DLD1 (cell line): ENCODE results near the gene PSME3IP1.

Source experiments
- in situ Hi-C: cut with HindIII; loops from 2 replicates; pipeline ENCODE4 v1.10.0; 2017; ENCODE audit warnings: low sequenced_read_pairs

Gene PSME3IP1

DNA sequence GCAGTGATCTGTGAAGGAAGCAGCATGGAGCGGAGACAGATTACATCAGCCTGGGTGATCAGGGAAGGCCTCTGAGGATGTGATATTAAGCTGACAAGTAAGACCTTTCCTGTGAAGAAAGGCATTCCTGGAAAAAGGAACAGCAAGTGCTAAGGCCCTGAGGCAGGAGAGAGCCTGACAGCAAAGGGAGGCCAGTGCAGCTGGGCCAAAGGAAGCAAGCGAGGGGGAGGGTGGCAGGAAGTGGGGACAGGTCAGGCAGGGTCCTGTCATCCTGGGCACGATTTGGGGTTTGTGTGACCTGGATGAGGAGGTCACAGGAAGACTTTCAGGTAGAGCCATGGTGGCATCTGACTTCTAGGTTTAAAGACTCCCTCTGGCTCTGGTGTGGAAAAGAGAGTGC, 81.1 kb downstream of the PSME3IP1 start:
- in situ Hi-C loops, result no loop called here

DNA sequence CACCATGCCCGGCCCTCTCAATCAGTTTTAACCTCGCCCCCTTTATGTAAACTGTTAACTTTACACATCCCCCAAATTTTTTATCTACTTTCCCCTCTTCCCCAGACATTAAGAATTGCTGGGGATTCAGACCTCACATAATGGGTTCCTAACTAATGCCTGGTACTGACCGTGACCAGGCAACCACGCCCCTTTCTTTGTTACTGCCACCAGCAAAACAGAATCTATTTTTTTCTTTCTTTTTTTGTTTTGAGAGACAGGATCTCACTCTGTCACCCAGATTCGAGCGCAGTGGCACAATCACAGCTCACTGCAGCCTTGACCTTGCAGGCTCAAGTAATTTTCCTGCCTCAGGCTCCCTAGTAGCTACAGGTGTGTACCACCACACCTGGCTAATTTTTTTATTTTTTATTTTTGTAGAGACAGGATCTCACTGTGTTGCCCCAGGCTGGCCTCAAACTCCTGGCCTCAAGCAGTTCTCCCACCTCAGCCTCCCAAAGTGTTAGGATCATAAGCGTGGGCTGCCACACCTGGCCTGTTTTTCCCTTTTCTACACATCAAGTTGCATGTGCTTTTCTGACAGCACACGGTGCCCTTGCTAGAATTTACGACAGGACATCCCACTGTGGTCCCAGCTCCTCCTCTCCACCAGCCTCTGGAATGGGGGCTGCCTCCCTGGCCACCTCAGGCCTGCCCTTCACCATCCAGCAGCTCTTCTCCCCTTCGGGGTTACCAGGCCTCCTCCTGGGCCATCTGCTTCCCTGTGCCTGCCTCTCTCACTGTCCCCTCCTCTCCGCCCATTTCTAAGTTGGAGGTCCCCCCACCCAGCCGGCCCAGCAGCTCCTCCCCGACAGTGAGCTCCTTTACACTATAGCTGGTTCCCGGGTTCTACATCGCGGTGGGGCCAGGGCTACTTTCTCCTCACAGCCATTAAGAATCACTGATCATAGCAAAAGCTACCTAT, 82.7 kb downstream of the PSME3IP1 start:
- in situ Hi-C loops, result no loop called here
